NOMO-1 (cell line): ENCODE data around the gene CCKAR.
"Not testable (repeated sequence)": the region's sequence is repeated elsewhere in the genome, so short reads cannot be mapped to it uniquely, and the experiment has no call there.

Source experiments
- DNase-seq, 2 experiments: peaks; one replicate each; lab custom pipeline; 2025; ENCODE audit not compliant: unreplicated experiment in 2 of 2; lab: John Stamatoyannopoulos, UW

Gene CCKAR, protein sequence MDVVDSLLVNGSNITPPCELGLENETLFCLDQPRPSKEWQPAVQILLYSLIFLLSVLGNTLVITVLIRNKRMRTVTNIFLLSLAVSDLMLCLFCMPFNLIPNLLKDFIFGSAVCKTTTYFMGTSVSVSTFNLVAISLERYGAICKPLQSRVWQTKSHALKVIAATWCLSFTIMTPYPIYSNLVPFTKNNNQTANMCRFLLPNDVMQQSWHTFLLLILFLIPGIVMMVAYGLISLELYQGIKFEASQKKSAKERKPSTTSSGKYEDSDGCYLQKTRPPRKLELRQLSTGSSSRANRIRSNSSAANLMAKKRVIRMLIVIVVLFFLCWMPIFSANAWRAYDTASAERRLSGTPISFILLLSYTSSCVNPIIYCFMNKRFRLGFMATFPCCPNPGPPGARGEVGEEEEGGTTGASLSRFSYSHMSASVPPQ

GRCh38 chr4:26490111-26490959 lies at the start of gene CCKAR:
Gene CCKAR (minus strand): TSS chr4:26490484. CDS start chr4:26490267, 217 bp downstream.
- no peak for DNase-seq

- DNase-seq = no peak
Observed at GRCh38 chr4:26533685-26534084, 43.4 kb upstream of the CCKAR start.

GRCh38 chr4:26531491-26532116 lies 41.3 kb upstream of the CCKAR start:
- DNase-seq = no peak

DNA sequence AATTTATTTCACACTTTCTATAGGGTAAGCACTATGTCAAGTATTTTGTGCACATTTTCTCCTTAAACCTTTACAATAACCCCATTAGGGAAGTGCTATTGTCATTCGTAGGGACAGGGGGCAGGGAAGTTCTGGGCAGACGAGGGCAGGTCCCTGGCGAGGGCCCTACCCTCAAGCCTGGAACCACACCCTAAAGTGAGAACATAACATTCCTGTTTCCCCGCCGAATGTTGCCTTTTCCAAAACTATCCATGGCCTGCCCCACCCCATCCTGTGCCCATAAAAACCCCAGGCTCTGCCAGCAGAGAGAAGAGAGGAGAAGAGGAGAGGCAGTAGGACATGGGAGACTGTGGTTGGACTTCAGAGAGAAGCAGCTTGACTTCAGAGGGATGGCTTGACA lies 39.8 kb upstream of the CCKAR start:
- no peak for DNase-seq

GRCh38 chr4:26529479-26529878 lies 39.2 kb upstream of the CCKAR start:
- no peak for DNase-seq

- no peak for DNase-seq
Observed at GRCh38 chr4:26525771-26526150, 35.5 kb upstream of the CCKAR start.

DNA sequence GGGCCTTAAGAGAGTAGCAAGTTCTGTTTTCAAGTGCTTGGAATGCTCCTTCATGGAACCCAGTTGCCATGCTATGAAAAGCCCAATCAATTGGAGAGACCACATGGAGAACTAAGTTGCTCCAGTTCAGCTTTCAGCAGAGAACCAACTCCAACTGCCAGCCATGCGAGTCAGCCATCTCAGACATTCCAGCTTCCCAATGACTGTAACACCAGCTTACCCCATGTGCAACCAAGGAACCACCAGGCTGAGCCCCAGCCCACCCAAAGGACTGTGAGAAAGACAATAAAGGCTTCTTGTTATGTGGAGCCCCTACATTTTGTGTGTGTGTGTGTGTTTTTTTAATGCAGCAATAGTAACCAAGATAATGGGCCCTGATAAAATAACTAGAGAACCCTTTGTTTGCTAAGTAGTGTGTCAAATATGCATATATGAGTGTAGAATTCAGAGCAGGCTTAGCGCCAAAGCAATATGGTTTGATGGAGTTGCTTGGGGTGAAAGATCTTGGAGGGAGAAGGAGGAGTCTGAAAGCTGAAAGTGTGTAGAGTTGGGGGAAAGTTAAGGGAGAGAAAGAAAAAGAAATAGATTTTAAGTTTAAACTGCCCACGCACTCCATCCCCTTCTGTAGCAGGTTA lies 35.0 kb upstream of the CCKAR start:
- DNase-seq = no peak

- no peak for DNase-seq
Observed at GRCh38 chr4:26524011-26524410, 33.7 kb upstream of the CCKAR start.

DNA sequence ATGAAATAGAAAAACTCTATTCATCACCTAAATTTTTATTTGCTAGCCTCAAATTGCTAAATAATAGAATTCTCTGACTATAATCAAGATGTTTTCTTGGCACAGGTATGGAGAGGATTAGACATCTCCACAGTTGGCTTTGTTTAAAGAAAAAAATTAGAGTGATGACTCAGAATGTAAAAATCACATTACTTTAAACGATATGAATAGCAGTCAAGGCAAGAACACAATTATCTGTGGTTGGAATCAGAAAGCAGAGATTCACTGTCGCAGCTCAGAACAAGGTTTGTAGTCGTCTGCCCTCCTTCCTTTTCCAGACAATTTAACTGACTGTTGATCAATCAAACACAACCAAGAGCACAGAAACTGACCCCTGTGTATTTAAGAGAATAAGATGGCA lies 32.2 kb upstream of the CCKAR start:
- DNase-seq = no peak

GRCh38 chr4:26520728-26521450 lies 30.6 kb upstream of the CCKAR start:
- DNase-seq = no peak

GRCh38 chr4:26515936-26516335 lies 25.7 kb upstream of the CCKAR start:
- DNase-seq = no peak

GRCh38 chr4:26510334-26510964 lies 20.2 kb upstream of the CCKAR start:
- DNase-seq = no peak

DNA sequence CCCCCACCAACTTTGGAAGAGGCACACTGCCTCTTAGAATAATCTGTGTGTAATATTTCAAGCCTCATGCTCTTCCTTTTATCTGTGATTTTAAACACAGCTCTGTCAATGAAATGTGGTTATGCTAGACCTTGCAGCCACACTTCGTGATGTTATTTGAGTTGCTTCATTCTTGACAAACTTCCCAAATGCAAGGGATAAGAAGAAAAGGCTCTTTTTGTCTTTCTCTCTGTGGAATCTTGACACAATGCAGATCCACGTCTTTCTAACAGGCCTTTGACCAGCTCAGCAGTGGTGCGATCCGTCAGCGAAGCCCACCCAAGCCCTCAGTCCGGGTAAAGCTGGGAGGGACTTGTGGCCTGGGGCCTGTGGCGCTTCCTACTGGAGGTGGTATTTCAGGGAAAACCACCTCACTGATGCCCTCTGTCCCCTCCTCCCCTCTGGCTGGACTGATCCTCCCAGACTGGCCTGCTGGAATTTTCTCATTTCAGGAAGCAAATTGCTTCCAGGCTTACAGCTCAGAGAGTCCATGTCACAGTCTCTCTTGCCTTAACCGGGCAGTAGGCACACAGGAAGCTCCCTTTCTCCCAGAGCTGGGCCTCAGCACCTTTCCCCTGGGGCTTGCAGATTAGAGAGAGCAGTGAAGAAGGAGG lies 19.5 kb upstream of the CCKAR start:
- no peak for DNase-seq

DNA sequence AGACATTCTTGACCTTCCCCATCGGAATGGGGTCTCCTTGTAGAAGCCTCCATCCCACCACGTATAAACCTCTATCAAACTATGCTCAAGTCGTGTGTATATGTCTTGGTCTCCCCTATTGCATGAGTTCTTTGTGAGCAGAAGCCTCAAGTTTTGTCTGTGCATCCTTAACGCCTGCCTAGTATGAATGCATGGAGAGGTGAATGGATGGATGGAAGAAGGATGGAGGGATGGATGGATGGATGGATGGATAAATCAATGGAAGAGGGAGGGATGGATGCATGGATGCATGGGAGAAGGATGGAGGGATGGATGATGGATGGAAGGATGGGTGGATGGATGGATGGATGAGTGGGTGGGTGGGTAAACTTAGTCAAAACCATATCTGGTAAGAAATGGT lies 17.0 kb upstream of the CCKAR start:
- DNase-seq = no peak

DNA sequence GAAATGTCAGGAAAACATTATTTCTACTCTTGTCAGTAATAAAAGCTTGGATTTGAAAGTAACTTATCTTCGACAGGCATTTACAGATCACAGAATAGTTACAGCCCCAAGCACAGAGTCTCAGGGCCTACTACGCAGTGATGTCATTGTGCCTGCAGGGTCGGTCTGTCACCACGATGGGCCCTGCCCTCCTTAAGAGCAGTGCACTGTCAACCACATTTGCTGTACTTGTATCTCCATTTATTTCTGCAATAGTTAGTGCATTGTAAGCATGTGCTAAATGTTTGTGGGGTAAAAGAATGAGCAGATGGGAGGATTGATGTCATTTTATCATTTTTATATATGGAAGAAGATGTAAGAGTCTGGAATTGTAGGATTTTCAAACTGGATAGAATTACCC lies 13.6 kb upstream of the CCKAR start:
- DNase-seq = no peak

DNA sequence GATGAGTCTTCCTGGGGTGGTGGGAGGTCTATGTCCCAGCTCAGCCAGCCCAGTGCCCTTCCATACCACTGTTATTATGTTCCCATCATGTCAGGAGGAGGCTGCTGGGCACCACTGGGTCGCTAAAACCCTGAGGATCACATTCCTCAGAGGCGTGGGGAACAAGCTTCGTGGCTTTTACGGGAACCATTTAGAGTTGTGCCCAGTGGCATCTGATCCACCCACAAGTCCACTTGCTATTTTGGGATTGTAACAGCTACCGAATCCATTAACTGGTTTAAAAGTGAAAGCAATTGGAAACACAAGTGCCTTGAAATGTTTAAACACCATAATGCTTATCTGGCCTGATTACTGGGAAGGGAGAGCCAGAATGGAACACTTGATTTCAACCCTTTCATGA lies 13.1 kb upstream of the CCKAR start:
- DNase-seq = no peak

DNA sequence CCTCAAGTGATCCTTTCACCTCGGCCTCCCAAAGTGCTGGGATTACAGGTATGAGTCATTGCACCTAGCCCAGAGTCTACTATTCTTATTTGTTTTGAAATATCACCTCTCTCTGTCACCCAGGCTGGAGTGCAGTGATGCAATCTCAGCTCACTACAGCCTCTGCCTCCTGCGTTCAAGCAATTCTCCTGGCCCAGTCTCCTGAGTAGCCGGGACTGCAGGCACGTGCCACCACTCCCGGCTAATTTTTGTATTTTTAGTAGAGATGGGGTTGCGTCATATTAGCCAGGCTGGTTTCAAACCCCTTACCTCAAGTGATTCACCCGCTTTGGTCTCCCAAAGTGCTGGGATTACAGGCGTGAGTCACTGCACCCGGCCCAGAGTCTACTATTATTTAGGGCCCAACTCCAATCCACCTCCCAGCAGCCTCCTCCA lies 10.3 kb upstream of the CCKAR start:
- not testable (repeated sequence) for DNase-seq

DNA sequence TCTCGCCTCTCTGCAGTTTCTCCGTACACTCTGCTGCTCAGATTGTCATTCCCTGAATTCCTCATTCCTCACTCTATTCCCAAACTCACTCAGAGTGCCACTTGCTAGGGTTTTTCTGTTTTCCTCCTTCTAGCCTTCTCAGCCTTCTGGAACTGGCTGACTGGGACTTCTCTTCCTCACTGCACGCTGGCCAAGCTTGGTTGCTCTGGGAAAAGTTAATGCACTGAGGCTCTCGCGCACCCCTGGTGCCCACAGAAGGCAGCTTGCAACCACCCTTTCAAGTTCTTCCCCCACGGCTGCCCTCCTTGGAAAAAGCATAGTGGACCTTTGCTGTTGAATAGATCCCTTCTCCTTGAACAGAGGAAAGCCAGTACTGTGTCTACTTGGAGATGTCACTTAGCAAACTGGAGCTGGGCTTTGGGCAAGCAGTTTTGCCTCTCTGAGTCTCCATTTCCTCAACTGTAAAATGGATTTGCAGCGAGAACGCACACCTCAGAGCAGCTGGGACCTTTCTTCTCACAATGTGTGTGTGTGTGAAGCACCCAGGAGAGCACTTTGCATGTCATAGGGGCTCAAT lies 6.0 kb upstream of the CCKAR start:
- DNase-seq = no peak

DNA sequence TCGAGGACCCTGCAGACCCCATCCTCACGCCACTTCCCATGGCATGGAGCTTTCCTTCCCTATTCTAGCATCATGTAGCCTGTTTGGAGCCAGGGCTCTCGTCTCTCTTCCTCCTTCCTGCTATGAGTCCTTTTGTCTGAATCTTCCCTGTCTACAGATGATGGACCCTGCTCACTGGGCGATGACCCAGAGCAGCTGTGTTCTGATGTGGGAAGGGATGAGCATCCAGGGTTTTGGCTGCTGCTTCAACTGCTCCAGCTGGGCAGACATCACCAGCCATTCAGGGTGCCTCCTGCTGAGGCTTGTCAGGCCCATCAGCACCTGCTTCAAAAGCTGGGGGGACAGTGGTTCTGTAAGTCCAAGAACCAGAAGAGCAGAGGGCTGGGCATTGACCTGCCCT lies 3.2 kb upstream of the CCKAR start:
- no peak for DNase-seq
